ENCODE data around the gene DNAH10. TPM values are rescaled to one million over a fixed set of nuclear protein-coding genes. Genes with fewer than 3 reads are reported as not detected.

The DNAH10 gene
- polyA plus RNA-seq, 2 of the 4 experiments (the other 2 are of a cell fraction) = 0.14 to 0.39 TPM

DNA sequence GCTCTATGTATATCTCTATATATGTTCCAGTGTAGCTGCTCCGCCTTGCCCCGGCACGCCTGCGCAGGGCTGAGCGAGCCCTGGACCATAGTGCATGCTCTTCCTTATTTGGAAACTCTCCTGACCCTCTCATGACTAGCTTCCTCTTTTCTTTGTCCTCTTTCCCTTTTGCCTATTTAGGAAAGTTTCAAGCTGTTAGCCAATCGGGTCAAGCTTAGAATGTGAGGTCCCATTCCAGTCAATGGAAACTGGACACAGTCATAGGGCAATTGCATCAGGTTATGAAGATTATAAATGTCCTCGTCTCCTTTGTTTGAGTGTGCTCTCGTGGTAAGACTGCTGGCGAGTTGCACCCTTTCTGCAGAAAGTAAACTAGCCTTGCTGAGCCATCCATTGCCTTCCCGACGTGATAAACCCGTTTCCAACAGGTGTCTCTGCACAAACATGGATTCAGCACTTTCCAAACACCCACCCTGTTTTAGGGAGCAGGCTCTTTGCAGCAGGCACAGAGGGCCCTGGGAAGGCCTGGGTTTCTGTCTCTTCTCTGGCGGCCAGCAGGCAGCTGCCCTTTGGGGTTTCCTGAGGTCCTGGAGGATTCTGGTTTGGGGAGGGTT, 179.6 kb downstream of the DNAH10 start:
- Histone ChIP-seq H3K27ac (no peak overlapping the region), H3K9me3 (no peaks in the 10 kb centered on the region), H3K4me3 (no peak overlapping the region), H3K4me1 (no peaks in the 10 kb centered on the region), H3K4me2 (no peak overlapping the region)
- WGBS (ENCODE audit: missing lambda C conversion rate) = 99% methylated on average over 13 of the region's 13 CpGs
- FAIRE-seq (no peak), ATAC-seq (no peak), DNase-seq (ENCODE audit: low read depth in 1 of 2, low spot score in 1 of 2) (no peak)
- POLR2A ChIA-PET = no interaction called here
- TF ChIP-seq NPAS2 (CRISPR knock-in tag; IDR thresholded peaks at IDR 0.05; ENCODE audit: borderline replicate concordance) (no peak), JUN (IDR thresholded peaks at IDR 0.05) (no peak), NR3C1 (IDR thresholded peaks at IDR 0.05) (no peak), RAD21 (conservative IDR thresholded peaks at IDR 0.05 in 1 of 2, IDR thresholded peaks at IDR 0.05 in 1 of 2) (no peak), POLR2A (IDR thresholded peaks at IDR 0.05; ENCODE audit: low read length) (no peak), TFCP2L1 (CRISPR knock-in tag; IDR thresholded peaks at IDR 0.05) (no peak), EP300 (IDR thresholded peaks at IDR 0.05) (no peak)
- TF ChIP-seq, protein P1, sequence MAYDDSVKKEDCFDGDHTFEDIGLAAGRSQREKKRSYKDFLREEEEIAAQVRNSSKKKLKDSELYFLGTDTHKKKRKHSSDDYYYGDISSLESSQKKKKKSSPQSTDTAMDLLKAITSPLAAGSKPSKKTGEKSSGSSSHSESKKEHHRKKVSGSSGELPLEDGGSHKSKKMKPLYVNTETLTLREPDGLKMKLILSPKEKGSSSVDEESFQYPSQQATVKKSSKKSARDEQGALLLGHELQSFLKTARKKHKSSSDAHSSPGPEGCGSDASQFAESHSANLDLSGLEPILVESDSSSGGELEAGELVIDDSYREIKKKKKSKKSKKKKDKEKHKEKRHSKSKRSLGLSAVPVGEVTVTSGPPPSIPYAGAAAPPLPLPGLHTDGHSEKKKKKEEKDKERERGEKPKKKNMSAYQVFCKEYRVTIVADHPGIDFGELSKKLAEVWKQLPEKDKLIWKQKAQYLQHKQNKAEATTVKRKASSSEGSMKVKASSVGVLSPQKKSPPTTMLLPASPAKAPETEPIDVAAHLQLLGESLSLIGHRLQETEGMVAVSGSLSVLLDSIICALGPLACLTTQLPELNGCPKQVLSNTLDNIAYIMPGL (CRISPR knock-in tag; IDR thresholded peaks at IDR 0.05; ENCODE audit: borderline replicate concordance) = no peak
- TF ChIP-seq, protein P2, sequence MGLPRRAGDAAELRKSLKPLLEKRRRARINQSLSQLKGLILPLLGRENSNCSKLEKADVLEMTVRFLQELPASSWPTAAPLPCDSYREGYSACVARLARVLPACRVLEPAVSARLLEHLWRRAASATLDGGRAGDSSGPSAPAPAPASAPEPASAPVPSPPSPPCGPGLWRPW (IDR thresholded peaks at IDR 0.05) = no peak
- CTCF ChIA-PET = interaction anchor here (1.5 kb wide), 1 partner anchor 825 kb away, joined by 4 read pairs; no protein-coding TSS in a partner anchor

DNA sequence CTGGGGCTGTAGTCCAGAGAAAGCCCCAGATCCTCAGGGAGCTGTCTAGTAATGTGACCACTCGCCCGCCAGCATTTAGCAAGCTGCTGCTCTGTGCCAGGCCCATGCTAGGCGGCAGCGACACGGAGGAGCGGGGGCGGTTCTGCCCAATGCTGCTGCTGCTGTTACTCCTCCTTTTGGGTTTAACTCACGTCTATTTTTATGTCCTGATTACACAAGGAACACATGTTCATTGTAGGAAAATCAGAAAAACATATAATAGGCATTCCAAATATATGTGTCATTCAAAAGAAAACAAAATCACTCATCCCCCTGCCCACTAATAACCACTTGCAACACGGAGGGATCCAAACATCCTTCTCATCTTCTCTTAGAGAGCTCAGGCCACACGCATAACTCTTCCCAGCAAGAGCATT, 180.1 kb downstream of the DNAH10 start:
- CTCF ChIA-PET = interaction anchor here (1.5 kb wide), 1 partner anchor 825 kb away, joined by 4 read pairs; no protein-coding TSS in a partner anchor
- 86% methylated on average over 10 of the region's 10 CpGs for WGBS (ENCODE audit: missing lambda C conversion rate)
- Histone ChIP-seq H3K4me3 (no peak overlapping the region), H3K27ac (no peak overlapping the region), H3K9me3 (no peaks in the 10 kb centered on the region), H3K4me2 (no peak overlapping the region), H3K4me1 (no peaks in the 10 kb centered on the region)
- POLR2A ChIA-PET = no interaction called here
- TF ChIP-seq CHD2 (IDR thresholded peaks at IDR 0.05; ENCODE audit: low read length, partially characterized antibody) (no peak), RAD21 (conservative IDR thresholded peaks at IDR 0.05 in 1 of 2, IDR thresholded peaks at IDR 0.05 in 1 of 2) (no peak), HOXA7 (CRISPR knock-in tag; IDR thresholded peaks at IDR 0.05) (no peak), HOXB13 (CRISPR knock-in tag; IDR thresholded peaks at IDR 0.05; ENCODE audit: low read depth) (no peak), MAZ (IDR thresholded peaks at IDR 0.05; ENCODE audit: borderline replicate concordance, low read depth, low read length) (no peak)
- TF ChIP-seq, protein P3, sequence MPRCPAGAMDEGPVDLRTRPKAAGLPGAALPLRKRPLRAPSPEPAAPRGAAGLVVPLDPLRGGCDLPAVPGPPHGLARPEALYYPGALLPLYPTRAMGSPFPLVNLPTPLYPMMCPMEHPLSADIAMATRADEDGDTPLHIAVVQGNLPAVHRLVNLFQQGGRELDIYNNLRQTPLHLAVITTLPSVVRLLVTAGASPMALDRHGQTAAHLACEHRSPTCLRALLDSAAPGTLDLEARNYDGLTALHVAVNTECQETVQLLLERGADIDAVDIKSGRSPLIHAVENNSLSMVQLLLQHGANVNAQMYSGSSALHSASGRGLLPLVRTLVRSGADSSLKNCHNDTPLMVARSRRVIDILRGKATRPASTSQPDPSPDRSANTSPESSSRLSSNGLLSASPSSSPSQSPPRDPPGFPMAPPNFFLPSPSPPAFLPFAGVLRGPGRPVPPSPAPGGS (IDR thresholded peaks at IDR 0.05) = no peak
- ATAC-seq (no peak), DNase-seq (ENCODE audit: low read depth in 1 of 2, low spot score in 1 of 2) (no peak), FAIRE-seq (no peak)

DNA sequence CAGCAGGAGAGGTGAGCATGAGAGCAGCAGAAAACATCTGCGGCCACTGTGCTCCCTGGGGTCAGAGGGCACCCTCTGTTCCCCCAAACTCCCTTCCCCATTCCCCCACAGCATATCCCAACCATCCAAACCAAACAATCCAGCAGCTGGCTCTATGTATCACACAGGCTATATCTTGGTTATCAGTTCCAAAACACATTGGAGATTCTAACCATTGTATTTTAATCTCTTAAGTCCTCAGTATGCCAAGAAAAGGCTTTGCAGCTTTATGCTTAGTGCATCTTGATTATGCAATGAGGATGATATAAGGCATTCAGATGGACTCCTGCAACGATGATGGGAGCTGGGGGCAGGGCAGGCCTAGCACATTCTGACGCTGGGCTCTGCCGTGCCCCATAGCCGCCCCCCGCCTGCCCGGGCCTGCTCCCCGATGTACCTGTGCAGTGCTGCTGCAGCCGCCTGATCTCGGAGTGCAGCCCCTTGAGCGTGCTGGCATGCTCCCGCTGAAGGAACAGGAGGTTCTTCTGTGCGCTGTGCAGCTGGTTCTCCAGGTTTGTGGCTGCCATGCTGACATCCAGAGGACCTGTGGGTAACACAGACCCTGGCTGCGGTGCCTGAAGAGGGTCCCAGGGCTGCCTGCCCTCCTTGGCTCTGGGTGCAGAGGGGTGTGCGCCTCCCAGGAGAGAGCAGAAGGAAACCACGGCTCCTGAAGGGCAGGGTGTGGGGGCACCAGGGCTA, 181.0 kb downstream of the DNAH10 start:
- CTCF ChIA-PET = interaction anchor here (1.5 to 1.8 kb wide), 2 partner anchors 13 to 824 kb away, joined by 4 to 5 read pairs; no protein-coding TSS in a partner anchor
- TF ChIP-seq NPAS2 (CRISPR knock-in tag; IDR thresholded peaks at IDR 0.05; ENCODE audit: borderline replicate concordance) (no peak), HOXB5 (CRISPR knock-in tag; IDR thresholded peaks at IDR 0.05) (no peak), HOXA7 (CRISPR knock-in tag; IDR thresholded peaks at IDR 0.05) (no peak), CBX2 (IDR thresholded peaks at IDR 0.05; ENCODE audit: borderline replicate concordance, low read depth) (no peak), RFX5 (IDR thresholded peaks at IDR 0.05) (no peak), PHF8 (IDR thresholded peaks at IDR 0.05; ENCODE audit: borderline replicate concordance, low read depth) (no peak), KDM5A (IDR thresholded peaks at IDR 0.05) (no peak), HOXB13 (CRISPR knock-in tag; IDR thresholded peaks at IDR 0.05; ENCODE audit: low read depth) (no peak), CEBPB (IDR thresholded peaks at IDR 0.05) (no peak), MYC (IDR thresholded peaks at IDR 0.05; ENCODE audit: borderline replicate concordance, low read length) (no peak), GATA3 (IDR thresholded peaks at IDR 0.05; ENCODE audit: borderline replicate concordance) (no peak), POLR2A (IDR thresholded peaks at IDR 0.05; ENCODE audit: low read length) (no peak), HEYL (CRISPR knock-in tag; IDR thresholded peaks at IDR 0.05) (no peak)
- TF ChIP-seq, protein P2 (IDR thresholded peaks at IDR 0.05) = no peak
- TF ChIP-seq, protein P4, sequence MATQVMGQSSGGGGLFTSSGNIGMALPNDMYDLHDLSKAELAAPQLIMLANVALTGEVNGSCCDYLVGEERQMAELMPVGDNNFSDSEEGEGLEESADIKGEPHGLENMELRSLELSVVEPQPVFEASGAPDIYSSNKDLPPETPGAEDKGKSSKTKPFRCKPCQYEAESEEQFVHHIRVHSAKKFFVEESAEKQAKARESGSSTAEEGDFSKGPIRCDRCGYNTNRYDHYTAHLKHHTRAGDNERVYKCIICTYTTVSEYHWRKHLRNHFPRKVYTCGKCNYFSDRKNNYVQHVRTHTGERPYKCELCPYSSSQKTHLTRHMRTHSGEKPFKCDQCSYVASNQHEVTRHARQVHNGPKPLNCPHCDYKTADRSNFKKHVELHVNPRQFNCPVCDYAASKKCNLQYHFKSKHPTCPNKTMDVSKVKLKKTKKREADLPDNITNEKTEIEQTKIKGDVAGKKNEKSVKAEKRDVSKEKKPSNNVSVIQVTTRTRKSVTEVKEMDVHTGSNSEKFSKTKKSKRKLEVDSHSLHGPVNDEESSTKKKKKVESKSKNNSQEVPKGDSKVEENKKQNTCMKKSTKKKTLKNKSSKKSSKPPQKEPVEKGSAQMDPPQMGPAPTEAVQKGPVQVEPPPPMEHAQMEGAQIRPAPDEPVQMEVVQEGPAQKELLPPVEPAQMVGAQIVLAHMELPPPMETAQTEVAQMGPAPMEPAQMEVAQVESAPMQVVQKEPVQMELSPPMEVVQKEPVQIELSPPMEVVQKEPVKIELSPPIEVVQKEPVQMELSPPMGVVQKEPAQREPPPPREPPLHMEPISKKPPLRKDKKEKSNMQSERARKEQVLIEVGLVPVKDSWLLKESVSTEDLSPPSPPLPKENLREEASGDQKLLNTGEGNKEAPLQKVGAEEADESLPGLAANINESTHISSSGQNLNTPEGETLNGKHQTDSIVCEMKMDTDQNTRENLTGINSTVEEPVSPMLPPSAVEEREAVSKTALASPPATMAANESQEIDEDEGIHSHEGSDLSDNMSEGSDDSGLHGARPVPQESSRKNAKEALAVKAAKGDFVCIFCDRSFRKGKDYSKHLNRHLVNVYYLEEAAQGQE (IDR thresholded peaks at IDR 0.05) = no peak

More for the DNA sequence above, 181.0 kb downstream of the DNAH10 start:
- 92% methylated on average over 10 of the region's 16 CpGs for WGBS (ENCODE audit: missing lambda C conversion rate)
- POLR2A ChIA-PET = interaction anchor here (0.6 kb wide), 1 partner anchor 326 kb away, joined by 3 read pairs; no protein-coding TSS in a partner anchor
- H3K4me3 ChIP-seq = no peak overlapping the region
- DNase-seq (ENCODE audit: low read depth in 1 of 2, low spot score in 1 of 2) = no peak
- no peak for ATAC-seq
- FAIRE-seq = no peak
- H3K9me3 ChIP-seq = no peaks in the 10 kb centered on the region
- no peak overlapping the region for H3K4me2 ChIP-seq
- no peaks in the 10 kb centered on the region for H3K4me1 ChIP-seq
- H3K27ac ChIP-seq = no peak overlapping the region
